ENCODE measurements around the gene IL12A.

The IL12A gene

DNA sequence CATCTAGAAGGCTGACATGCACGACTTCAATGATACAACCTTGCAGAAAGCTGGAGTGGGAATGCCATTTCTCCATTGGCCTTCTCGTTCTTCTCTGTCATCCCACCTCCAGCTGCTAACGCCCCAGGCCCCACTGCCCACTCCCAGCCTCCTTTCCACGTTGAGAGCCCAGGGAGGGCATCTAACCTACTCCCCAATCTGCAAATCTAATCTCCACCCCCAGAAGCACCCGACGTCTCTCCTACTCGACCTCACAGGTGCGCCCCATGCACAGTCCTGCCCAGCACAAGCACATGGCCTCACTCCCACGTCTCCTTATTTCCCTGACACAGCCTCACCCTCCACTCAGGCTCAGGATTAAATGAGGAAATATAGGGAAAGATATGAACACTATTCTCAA lies 33.4 kb downstream of the IL12A start:
- TF ChIP-seq, protein P1, sequence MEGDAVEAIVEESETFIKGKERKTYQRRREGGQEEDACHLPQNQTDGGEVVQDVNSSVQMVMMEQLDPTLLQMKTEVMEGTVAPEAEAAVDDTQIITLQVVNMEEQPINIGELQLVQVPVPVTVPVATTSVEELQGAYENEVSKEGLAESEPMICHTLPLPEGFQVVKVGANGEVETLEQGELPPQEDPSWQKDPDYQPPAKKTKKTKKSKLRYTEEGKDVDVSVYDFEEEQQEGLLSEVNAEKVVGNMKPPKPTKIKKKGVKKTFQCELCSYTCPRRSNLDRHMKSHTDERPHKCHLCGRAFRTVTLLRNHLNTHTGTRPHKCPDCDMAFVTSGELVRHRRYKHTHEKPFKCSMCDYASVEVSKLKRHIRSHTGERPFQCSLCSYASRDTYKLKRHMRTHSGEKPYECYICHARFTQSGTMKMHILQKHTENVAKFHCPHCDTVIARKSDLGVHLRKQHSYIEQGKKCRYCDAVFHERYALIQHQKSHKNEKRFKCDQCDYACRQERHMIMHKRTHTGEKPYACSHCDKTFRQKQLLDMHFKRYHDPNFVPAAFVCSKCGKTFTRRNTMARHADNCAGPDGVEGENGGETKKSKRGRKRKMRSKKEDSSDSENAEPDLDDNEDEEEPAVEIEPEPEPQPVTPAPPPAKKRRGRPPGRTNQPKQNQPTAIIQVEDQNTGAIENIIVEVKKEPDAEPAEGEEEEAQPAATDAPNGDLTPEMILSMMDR (IDR thresholded peaks at IDR 0.05): no peak
- intact Hi-C loops (cut with DNase I; ENCODE audit: low total_unique reads): no loop called here
- Histone ChIP-seq H3K9me3 (no peaks in the 10 kb centered on the region), H3K27me3 (no peaks in the 10 kb centered on the region), H3K27ac (no peak overlapping the region), H3K36me3 (no peaks in the 10 kb centered on the region), H3K4me3 (no peak overlapping the region), H3K4me1 (no peaks in the 10 kb centered on the region)
- no peak for DNase-seq

DNA sequence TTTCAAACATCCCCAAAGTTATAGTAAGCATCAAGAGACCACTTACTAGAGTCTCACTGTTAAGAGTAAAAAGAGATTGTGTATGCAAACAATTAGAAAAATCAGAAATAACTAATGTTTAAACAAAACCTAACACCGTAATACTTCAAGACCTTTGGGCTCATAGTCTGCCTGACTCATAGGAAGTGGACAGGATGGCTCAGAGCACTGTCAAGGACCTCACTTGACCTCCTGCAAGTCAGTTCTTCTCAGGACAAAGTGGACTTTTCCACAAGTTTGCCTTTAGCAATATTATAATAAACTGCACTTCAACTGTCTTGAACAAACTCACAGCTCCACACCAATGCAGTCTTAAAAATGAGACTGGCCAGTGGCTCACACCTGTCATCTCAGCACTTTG lies 34.8 kb downstream of the IL12A start:
- TF ChIP-seq, protein P1 (IDR thresholded peaks at IDR 0.05): no peak
- no peaks in the 10 kb centered on the region for H3K9me3 ChIP-seq
- H3K36me3 ChIP-seq: no peaks in the 10 kb centered on the region
- H3K27ac ChIP-seq: no peak overlapping the region
- intact Hi-C loops (cut with DNase I; ENCODE audit: low total_unique reads): no loop called here
- DNase-seq: no peak
- no peaks in the 10 kb centered on the region for H3K27me3 ChIP-seq
- no peak overlapping the region for H3K4me3 ChIP-seq
- H3K4me1 ChIP-seq: no peaks in the 10 kb centered on the region

DNA sequence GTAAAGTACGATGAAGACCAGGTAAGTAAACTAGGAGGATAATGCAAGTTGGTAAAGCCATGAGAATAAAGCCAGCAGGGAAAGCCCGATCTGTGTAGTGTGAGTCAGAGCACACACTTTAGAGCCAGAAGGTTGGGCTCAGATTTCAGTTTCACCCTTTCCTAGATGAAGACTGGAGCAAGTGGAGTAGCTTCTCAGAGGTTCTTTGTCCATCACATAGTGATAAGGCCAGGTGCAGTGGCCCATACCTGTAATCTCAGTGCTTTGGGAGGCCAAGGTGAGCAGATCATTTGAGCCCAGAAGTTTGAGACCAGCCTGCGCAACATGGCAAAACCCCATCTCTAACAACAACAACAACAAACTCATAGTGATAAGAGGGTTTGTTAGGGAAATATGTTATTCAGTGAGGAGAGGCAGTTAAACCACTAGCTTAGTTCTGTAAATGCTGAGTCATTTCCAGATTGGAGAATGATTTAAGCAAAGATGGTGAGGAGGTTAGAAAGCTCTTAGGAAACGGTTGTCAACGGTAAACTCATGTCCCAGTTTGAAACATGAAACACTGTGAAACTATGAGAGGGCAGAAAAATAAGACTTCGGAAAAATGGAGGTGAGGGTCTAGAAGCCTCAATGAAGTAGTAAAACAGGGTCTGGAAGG lies 39.0 kb downstream of the IL12A start:
- H3K4me1 ChIP-seq: no peaks in the 10 kb centered on the region
- H3K9me3 ChIP-seq: no peaks in the 10 kb centered on the region
- H3K36me3 ChIP-seq: no peaks in the 10 kb centered on the region
- no peak for DNase-seq
- no peak overlapping the region for H3K27ac ChIP-seq
- H3K27me3 ChIP-seq: no peaks in the 10 kb centered on the region
- TF ChIP-seq, protein P1 (IDR thresholded peaks at IDR 0.05): no peak
- H3K4me3 ChIP-seq: no peak overlapping the region
- intact Hi-C loops (cut with DNase I; ENCODE audit: low total_unique reads): no loop called here

DNA sequence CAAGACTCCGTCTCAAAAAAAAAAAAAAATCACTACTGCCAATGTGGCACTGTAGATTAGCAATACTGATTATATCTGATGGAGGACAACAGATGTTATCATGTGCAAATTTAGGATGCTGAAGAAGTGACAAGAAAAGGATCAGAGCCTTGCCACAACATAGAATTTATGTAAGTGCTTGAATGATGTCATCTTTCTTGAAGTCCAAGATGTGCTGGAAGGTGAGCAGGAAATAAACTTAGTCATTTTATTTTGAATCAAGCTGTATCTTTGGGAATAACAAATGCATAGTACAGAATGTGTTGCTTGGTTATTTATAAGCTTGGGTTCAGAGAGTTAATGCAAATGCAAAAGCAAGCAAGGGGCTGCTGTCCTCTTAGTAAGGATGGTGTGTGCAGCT lies 47.1 kb downstream of the IL12A start:
- Histone ChIP-seq H3K9me3 (no peaks in the 10 kb centered on the region), H3K27me3 (peaks cover 0 to 9% of the 10 kb centered on the region in 2 donors), H3K27ac (no peak overlapping the region), H3K4me3 (no peak overlapping the region), H3K4me1 (peaks cover 0 to 11% (median 7%) of the 10 kb centered on the region in 4 donors), H3K36me3 (no peaks in the 10 kb centered on the region)
- intact Hi-C loops (cut with DNase I; ENCODE audit: low total_unique reads): loop anchor here (5.0 kb wide), 1 partner anchor 382 kb away; no protein-coding TSS in a partner anchor
- TF ChIP-seq, protein P1 (IDR thresholded peaks at IDR 0.05): no peak
- no peak for DNase-seq

DNA sequence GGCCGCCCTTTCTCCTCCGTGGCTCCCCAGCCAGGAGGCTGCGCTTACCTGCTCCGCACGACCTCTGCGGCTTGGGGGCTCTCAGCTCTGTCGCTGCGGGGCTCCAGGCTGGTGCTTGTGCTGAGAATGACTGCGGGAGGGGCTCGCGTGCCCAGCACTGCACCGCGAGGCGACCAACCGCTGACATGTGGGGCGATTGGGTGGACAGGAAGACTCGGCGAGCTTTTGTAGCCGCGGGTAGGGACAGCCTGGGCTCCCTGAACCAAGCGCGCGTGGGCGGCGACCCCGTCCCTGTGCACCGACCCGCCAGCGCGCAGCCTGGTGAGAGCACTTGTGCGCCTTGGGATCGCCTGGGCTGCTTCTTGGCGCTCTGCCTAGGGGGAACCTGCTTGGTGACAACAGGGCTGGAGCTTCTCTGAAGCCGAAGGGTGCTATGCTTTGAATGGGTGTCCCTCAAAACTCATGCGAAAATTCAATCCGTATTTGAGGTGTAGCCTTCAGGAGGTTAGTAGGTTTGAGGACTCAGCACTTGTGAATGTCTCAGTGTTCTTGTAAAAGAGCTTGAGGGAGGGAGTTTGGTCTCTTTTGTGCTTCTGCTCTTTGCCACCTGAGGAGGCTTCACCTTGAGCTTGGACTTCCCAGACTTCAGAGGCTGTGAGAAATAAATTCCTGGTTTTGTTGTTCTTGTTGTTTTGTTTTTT lies 50.4 kb downstream of the IL12A start:
- Histone ChIP-seq H3K9me3 (no peaks in the 10 kb centered on the region), H3K4me3 (peak overlapping the region; percentile 34 to 46), H3K36me3 (no peaks in the 10 kb centered on the region), H3K27me3 (peaks cover 0 to 9% of the 10 kb centered on the region in 2 donors), H3K27ac (no peak overlapping the region), H3K4me1 (peaks cover 0 to 11% (median 7%) of the 10 kb centered on the region in 4 donors)
- intact Hi-C loops (cut with DNase I; ENCODE audit: low total_unique reads): loop anchor here (5.0 kb wide), 1 partner anchor 378 kb away; no protein-coding TSS in a partner anchor
- DNase-seq: peak; percentile 21 to 61
- TF ChIP-seq, protein P1 (IDR thresholded peaks at IDR 0.05): no peak
